HG02763 (cell line): ENCODE data around the gene PID1.
"Not testable (repeated sequence)": the region's sequence is repeated elsewhere in the genome, so short reads cannot be mapped to it uniquely, and the experiment has no call there.

ENCODE experiments used
- ATAC-seq: cut with Tn5 transposase; IDR thresholded peaks from one replicate; pipeline ENCODE4 v1.9.1; 2021; ENCODE audit warnings: mild to moderate bottlenecking, moderate library complexity; ENCODE audit not compliant: unreplicated experiment

PID1 gene

DNA sequence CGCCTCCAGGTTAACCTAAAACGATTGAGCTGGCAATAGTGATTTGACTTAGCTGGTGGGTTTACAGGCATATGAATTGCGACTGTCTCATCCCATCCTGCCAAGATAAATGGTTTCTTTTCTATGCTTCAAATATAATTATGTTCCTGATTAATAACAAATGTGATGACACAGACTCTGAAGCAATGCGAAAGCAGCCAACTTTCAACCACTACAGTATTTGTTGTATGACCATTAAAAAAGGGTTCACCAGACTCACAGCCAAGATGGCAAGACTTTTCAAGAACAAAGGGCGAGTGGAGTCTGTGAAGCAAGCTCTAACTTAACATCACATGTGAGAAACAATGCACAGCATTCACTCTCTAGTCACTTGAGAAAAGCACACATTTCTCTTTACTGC is 186.6 kb downstream of the PID1 start:
- no peak for ATAC-seq

DNA sequence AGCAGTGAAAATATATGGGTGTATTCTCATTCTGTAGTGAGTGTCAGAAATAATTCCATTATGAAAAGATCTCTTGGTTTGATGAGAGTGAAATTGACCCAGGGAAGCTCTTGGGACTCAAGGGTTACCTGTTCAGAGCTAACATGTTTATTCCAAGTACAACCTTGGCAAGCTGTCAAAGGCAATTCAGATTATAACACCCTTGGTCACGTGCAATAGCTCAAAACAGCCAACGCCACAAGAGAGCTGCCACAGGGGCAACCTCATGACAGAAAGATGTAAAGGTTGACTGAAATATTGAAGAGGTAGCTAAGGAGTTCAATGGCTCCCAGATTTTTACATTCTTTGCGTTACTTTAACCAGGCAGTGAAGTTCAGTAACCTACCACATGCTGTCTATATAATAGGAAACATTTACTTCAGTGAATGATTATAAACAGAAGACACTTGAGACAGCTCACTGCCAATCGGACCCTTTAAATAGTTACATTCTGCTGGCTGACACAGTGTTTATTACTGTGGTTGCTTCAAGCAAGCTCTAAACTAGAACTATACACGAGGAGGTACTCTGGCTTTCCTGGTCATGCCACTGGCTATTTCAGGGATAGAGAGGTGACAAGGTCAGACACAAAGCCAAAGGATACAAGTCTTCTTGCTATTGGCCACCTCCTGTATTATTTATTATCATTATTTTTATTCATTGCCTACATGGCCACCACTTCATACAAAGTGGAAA is 187.3 kb downstream of the PID1 start:
- ATAC-seq, result no peak

DNA sequence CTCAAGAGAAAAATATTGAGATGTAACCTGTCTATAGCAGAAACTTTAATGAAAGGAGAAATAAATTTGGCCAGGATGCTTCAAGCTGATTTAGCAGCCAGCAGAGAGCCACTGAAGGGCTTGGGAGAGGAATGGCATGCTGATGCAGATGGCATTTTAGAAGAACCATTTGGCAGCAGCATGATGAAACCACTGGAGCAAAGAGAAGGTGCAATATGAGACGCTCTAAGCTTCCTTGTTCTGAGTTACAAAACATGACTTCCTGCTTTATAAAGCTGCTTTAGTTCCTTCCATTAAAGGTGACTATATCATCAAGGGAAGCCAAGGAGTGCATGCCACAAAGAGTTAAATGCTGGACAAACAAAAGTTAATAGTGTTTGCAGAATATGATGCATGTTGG is 189.7 kb downstream of the PID1 start:
- ATAC-seq, result no peak

DNA sequence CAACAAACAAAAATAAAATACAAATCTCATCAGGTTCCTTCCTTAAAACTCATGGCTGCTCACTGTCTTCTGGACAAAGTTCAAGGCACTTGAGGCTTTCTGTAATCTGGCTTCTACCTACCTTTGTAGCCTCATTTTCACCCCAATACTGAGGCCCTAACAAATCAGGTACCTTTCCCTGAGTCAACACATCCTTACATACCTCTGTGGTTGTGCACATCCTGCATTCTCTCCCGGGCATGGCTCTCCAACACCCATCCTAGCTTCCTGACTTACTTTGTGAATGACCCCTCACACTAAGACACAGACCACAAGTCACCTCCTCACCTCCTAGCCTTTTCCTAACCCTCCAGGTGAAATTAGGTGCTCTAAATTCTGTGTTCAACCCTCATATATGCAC is 190.9 kb downstream of the PID1 start:
- no peak for ATAC-seq

- ATAC-seq, result not testable (repeated sequence)
These were observed 194.2 kb downstream of the PID1 start for GRCh38 chr2:229076886-229077285.

GRCh38 chr2:229073935-229074334 is 197.2 kb downstream of the PID1 start:
- ATAC-seq, result no peak

GRCh38 chr2:229071292-229071976 is 199.7 kb downstream of the PID1 start:
- ATAC-seq, result no peak

GRCh38 chr2:229066121-229066715 is 204.9 kb downstream of the PID1 start:
- no peak for ATAC-seq

DNA sequence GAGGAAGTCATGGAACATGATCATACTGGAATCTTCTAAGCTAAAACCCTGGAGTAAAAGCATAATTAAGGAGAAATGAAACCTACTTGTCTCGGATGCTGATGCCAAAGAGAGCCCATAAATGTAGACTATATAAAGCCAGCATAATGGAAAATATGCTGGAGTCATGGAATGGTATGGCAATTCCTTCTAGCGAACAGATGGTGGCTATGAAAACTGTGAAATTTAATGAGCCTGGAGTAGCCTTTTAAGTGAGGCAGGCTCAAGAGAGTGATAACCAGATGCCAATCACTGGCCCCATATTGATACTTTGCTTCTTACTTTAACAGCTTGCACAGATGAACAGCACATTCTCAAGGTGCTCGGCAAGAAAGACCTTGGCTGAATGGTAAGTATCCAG is 206.3 kb downstream of the PID1 start:
- ATAC-seq, result no peak

GRCh38 chr2:229060147-229060546 is 210.9 kb downstream of the PID1 start:
- ATAC-seq, result no peak

GRCh38 chr2:229059331-229060033 is 211.6 kb downstream of the PID1 start:
- ATAC-seq, result no peak

GRCh38 chr2:229057976-229058553 is 213.0 kb downstream of the PID1 start:
- ATAC-seq, result no peak

- ATAC-seq, result no peak
These were observed 216.8 kb downstream of the PID1 start for GRCh38 chr2:229054311-229054710.

DNA sequence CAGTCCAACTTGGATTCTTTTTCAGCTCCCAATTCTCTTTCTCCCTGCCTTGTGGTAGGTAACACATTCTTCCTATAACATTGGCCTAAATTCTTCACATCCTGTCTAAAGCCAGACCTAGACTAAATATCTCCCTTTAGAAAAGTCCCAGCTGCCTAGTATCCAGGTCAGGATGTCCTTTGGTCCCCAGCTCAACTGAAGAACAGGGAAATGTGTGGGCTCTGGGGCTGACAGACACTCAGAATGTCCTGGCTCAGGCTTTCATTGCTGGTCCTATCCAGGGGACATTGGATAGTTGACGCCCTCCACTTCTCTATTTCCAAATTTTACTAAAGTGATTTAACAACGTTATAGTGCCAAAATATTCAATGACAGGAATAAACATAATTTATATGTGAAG is 219.3 kb downstream of the PID1 start:
- ATAC-seq, result no peak

DNA sequence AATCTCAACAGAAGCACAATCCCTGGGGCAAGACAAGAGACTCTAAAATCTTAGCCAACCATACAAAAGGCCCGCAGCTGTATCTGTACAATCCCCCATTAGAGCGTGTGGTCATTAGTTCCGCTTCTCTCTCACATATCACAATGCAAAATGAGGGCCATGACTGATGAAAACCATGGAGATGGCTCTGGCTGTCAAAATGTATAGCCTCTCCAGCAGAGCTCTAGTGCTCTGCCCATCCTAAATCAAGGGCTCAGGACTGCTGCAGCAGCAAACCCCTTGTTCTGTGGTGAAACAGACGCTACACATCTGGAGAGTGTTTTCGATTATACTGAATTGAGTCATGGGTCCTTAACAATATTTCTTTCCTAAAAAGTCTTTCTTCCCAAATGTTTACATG is 221.0 kb downstream of the PID1 start:
- ATAC-seq, result no peak

GRCh38 chr2:229048134-229048533 is 223.0 kb downstream of the PID1 start:
- no peak for ATAC-seq

- no peak for ATAC-seq
These were observed 225.4 kb downstream of the PID1 start for GRCh38 chr2:229045671-229046070.

DNA sequence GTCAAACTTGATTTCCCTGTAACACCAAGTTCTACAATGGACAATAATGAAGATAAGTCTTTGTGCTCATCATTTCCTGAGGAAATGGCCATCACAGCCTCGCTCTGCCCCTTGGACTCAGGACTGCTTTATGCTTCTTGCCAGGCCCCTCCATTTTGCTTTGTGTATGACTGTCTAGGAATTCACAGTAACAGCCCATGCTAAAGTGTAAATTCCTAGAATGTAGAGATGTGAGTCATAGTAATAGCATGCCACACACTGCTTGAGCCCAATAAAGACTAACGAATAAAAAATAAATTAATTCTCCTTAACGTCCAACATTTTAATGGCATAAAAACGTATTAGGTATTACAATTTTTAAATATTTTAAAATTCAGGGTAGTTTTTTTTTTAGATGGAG is 226.5 kb downstream of the PID1 start:
- no peak for ATAC-seq

- no peak for ATAC-seq
These were observed 227.4 kb downstream of the PID1 start for GRCh38 chr2:229043681-229044080.

GRCh38 chr2:229042349-229042748 is 228.7 kb downstream of the PID1 start:
- ATAC-seq, result no peak

- ATAC-seq, result no peak
These were observed 229.4 kb downstream of the PID1 start for GRCh38 chr2:229041691-229042090.
